Measurements from ENCODE around the gene SHKBP1. TPM values are rescaled to one million over a fixed set of nuclear protein-coding genes. Genes with fewer than 3 reads are reported as not detected.

SHKBP1 gene
- total and polyA plus RNA-seq, 2 of the 8 experiments (the other 6 are each of a cell fraction or from before 2014, with no cell fraction given), result 74.6 to 98.8 TPM

GRCh38 chr19:40528078-40528477, 48.6 kb upstream of the SHKBP1 start (continued):
- TF ChIP-seq, protein P1, sequence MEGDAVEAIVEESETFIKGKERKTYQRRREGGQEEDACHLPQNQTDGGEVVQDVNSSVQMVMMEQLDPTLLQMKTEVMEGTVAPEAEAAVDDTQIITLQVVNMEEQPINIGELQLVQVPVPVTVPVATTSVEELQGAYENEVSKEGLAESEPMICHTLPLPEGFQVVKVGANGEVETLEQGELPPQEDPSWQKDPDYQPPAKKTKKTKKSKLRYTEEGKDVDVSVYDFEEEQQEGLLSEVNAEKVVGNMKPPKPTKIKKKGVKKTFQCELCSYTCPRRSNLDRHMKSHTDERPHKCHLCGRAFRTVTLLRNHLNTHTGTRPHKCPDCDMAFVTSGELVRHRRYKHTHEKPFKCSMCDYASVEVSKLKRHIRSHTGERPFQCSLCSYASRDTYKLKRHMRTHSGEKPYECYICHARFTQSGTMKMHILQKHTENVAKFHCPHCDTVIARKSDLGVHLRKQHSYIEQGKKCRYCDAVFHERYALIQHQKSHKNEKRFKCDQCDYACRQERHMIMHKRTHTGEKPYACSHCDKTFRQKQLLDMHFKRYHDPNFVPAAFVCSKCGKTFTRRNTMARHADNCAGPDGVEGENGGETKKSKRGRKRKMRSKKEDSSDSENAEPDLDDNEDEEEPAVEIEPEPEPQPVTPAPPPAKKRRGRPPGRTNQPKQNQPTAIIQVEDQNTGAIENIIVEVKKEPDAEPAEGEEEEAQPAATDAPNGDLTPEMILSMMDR (IDR thresholded peaks at IDR 0.05; ENCODE audit: control extremely low read depth in 1 of 3, insufficient read depth in 1 of 3, low read depth in 1 of 3, low read length in 3 of 3), result no peak
- TF ChIP-seq POLR2A (IDR thresholded peaks at IDR 0.05; ENCODE audit: control extremely low read depth in 1 of 2, low read depth in 2 of 2, low read length in 2 of 2), result no peak
- TF ChIP-seq TEAD4 (IDR thresholded peaks at IDR 0.05; ENCODE audit: low read depth, low read length), result no peak
- TF ChIP-seq TAF7 (optimal IDR thresholded peaks at IDR 0.05; ENCODE audit: borderline replicate concordance, low read depth, low read length), result no peak
- TF ChIP-seq SUZ12 (IDR thresholded peaks at IDR 0.05; ENCODE audit: low read length), result no peak
- no peak for TF ChIP-seq GTF2F1 (IDR thresholded peaks at IDR 0.05; ENCODE audit: borderline replicate concordance, low read depth, low read length)
- no peak for TF ChIP-seq SP4 (IDR thresholded peaks at IDR 0.05; ENCODE audit: low read length)
- TF ChIP-seq BACH1 (IDR thresholded peaks at IDR 0.05; ENCODE audit: low read length), result no peak
